ENCODE data around the gene MAP3K4. TPM values are rescaled to one million over a fixed set of nuclear protein-coding genes. Genes with fewer than 3 reads are reported as not detected.

The MAP3K4 gene
- total RNA-seq, 2 experiments from 2014 or later = 30.3 to 38.7 TPM

GRCh38 chr6:161085246-161085645, 93.7 kb downstream of the MAP3K4 start:
- Histone ChIP-seq H4K20me1 (ENCODE audit: insufficient read depth, low read length) (no peaks in the 10 kb centered on the region), H3K4me1 (ENCODE audit: insufficient read depth, low read length, poor library complexity, severe bottlenecking) (no peaks in the 10 kb centered on the region), H3K9me3 (ENCODE audit: low read length) (no peaks in the 10 kb centered on the region), H2AFZ (ENCODE audit: low read length) (no peak overlapping the region), H3K4me3 (ENCODE audit: low read depth, low read length, poor library complexity, severe bottlenecking) (no peak overlapping the region), H3K79me2 (ENCODE audit: insufficient read depth, low read depth, low read length) (no peaks in the 10 kb centered on the region), H3K4me2 (ENCODE audit: low read length) (no peak overlapping the region), H3K27ac (ENCODE audit: low read depth, low read length, poor library complexity, severe bottlenecking) (no peak overlapping the region), H3K36me3 (ENCODE audit: insufficient read depth, low read length) (peaks cover 84% of the 10 kb centered on the region), H3K9me2 (ENCODE audit: insufficient read depth, low read length) (no peaks in the 10 kb centered on the region)
- CTCF ChIA-PET (ENCODE audit: unreplicated experiment) = no interaction called here
- POLR2A ChIA-PET = interaction anchor here (1.1 to 1.5 kb wide), 2 partner anchors 90 to 351 kb away, joined by 3 to 5 read pairs; no protein-coding TSS in a partner anchor
- TF ChIP-seq EZH2phosphoT487 (IDR thresholded peaks at IDR 0.05; ENCODE audit: borderline replicate concordance, low read depth, low read length) (no peak), CTCF (conservative IDR thresholded peaks at IDR 0.05; ENCODE audit: low read length) (no peak)
- BruUV-seq (replicated peaks) = no TSS peak
- no peak for DNase-seq (ENCODE audit: low spot score)
- intact Hi-C loops (cut with micrococcal nuclease; ENCODE audit: unreplicated experiment) = no loop called here

- H3K79me2 ChIP-seq (ENCODE audit: insufficient read depth, low read depth, low read length) = no peaks in the 10 kb centered on the region
- H3K4me2 ChIP-seq (ENCODE audit: low read length) = no peak overlapping the region
- intact Hi-C loops (cut with micrococcal nuclease; ENCODE audit: unreplicated experiment) = no loop called here
- H3K9me2 ChIP-seq (ENCODE audit: insufficient read depth, low read length) = no peaks in the 10 kb centered on the region
- H2AFZ ChIP-seq (ENCODE audit: low read length) = no peak overlapping the region
- no TSS peak for BruUV-seq (replicated peaks)
- CTCF ChIA-PET (ENCODE audit: unreplicated experiment) = no interaction called here
- DNase-seq (ENCODE audit: low spot score) = no peak
- no peak overlapping the region for H3K27ac ChIP-seq (ENCODE audit: low read depth, low read length, poor library complexity, severe bottlenecking)
- TF ChIP-seq EZH2phosphoT487 (IDR thresholded peaks at IDR 0.05; ENCODE audit: borderline replicate concordance, low read depth, low read length) (no peak), CTCF (conservative IDR thresholded peaks at IDR 0.05; ENCODE audit: low read length) (no peak)
- no peaks in the 10 kb centered on the region for H3K9me3 ChIP-seq (ENCODE audit: low read length)
- peaks cover 86% of the 10 kb centered on the region for H3K36me3 ChIP-seq (ENCODE audit: insufficient read depth, low read length)
- H4K20me1 ChIP-seq (ENCODE audit: insufficient read depth, low read length) = no peaks in the 10 kb centered on the region
- no peak overlapping the region for H3K4me3 ChIP-seq (ENCODE audit: low read depth, low read length, poor library complexity, severe bottlenecking)
- H3K4me1 ChIP-seq (ENCODE audit: insufficient read depth, low read length, poor library complexity, severe bottlenecking) = no peaks in the 10 kb centered on the region
- POLR2A ChIA-PET = interaction anchor here (0.6 to 1.1 kb wide), 2 partner anchors 18 to 29 kb away, joined by 3 read pairs; no protein-coding TSS in a partner anchor
These were observed 97.2 kb downstream of the MAP3K4 start for GRCh38 chr6:161088676-161089328.

GRCh38 chr6:161091151-161091550, 99.6 kb downstream of the MAP3K4 start:
- H3K9me3 ChIP-seq (ENCODE audit: low read length) = no peaks in the 10 kb centered on the region
- H3K4me2 ChIP-seq (ENCODE audit: low read length) = no peak overlapping the region
- no peak for DNase-seq (ENCODE audit: low spot score)
- no peaks in the 10 kb centered on the region for H4K20me1 ChIP-seq (ENCODE audit: insufficient read depth, low read length)
- no peaks in the 10 kb centered on the region for H3K79me2 ChIP-seq (ENCODE audit: insufficient read depth, low read depth, low read length)
- H3K4me3 ChIP-seq (ENCODE audit: low read depth, low read length, poor library complexity, severe bottlenecking) = no peak overlapping the region
- no TSS peak for BruUV-seq (replicated peaks)
- no peak overlapping the region for H3K27ac ChIP-seq (ENCODE audit: low read depth, low read length, poor library complexity, severe bottlenecking)
- TF ChIP-seq CTCF (conservative IDR thresholded peaks at IDR 0.05; ENCODE audit: low read length) (no peak), EZH2phosphoT487 (IDR thresholded peaks at IDR 0.05; ENCODE audit: borderline replicate concordance, low read depth, low read length) (no peak)
- intact Hi-C loops (cut with micrococcal nuclease; ENCODE audit: unreplicated experiment) = no loop called here
- no peak overlapping the region for H2AFZ ChIP-seq (ENCODE audit: low read length)
- H3K9me2 ChIP-seq (ENCODE audit: insufficient read depth, low read length) = no peaks in the 10 kb centered on the region
- ChIA-PET CTCF (ENCODE audit: unreplicated experiment) (no interaction called here), POLR2A (interaction anchor here (0.6 to 0.7 kb wide), 2 partner anchors 83 to 587 kb away, joined by 3 to 5 read pairs; no protein-coding TSS in a partner anchor)
- peaks cover 75% of the 10 kb centered on the region for H3K36me3 ChIP-seq (ENCODE audit: insufficient read depth, low read length)
- no peaks in the 10 kb centered on the region for H3K4me1 ChIP-seq (ENCODE audit: insufficient read depth, low read length, poor library complexity, severe bottlenecking)
